22Rv1 (cell line): Measurements from ENCODE around the gene OR6V1.
"Not testable (repeated sequence)": the region's sequence is repeated elsewhere in the genome, so short reads cannot be mapped to it uniquely, and the experiment has no call there.

Experiments used
- CTCF ChIP-seq: fragments of 450-650 bp; IDR thresholded peaks from 2 replicates; pipeline ENCODE4 v1.5.1; 2017; ENCODE audit warnings: mild to moderate bottlenecking
- ZFX ChIP-seq: fragments of 450-650 bp; IDR thresholded peaks from 2 replicates; pipeline ENCODE4 v1.6.1; 2017; ENCODE audit warnings: antibody characterized with exemption, borderline replicate concordance

GRCh38 chr7:143085610-143086009 lies 33.5 kb downstream of the OR6V1 start:
- TF ChIP-seq CTCF, ZFX: not testable (repeated sequence)
